GM18511 (cell line): ENCODE data around the gene RALGPS1.
A peak's percentile ranks its signal among the peaks of the same experiment; 100 is the strongest.

Experiments used
- ATAC-seq: cut with Tn5 transposase; IDR thresholded peaks from one replicate; pipeline ENCODE4 v1.9.1; 2021; ENCODE audit warnings: mild to moderate bottlenecking, moderate library complexity; ENCODE audit not compliant: unreplicated experiment

Gene RALGPS1

DNA sequence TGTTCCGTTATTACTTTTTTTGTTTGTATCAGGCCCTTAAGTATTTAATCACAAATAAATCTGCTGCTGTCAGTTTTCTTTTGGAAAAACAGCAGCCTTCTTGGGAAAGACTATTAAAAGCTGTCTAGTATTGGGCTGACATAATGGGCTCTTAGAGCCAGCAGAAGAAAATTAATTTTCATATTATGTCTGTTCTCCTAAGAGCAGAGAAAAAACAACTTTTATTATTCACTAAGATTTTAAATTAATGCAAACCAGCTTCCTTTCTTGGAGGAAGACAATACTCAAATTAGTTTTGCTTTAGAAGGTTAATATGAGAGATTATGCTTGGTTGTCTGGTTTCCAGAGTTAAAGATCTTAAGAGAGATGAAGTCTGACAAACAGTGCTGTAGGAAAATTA lies 319.4 kb downstream of the RALGPS1 start:
- ATAC-seq = no peak

DNA sequence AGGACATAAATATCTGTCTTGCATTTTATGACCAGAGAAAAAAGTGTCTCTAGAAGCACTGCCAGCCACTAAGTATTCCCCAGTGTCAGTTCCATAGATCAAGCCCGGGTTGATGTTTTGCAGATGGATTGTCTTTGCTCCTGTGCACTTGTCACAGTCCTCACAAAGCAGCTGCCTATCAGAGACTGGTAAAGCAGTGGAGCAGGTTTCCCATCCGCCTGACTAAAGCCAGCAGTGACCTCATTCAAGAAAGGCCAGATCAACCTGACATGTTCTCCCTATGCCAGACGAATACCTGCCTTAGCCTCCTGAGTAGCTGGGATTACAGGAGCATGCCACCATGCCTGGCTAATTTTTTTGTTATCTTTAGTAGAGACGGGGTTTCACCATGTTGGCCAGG lies 323.2 kb downstream of the RALGPS1 start:
- no peak for ATAC-seq

DNA sequence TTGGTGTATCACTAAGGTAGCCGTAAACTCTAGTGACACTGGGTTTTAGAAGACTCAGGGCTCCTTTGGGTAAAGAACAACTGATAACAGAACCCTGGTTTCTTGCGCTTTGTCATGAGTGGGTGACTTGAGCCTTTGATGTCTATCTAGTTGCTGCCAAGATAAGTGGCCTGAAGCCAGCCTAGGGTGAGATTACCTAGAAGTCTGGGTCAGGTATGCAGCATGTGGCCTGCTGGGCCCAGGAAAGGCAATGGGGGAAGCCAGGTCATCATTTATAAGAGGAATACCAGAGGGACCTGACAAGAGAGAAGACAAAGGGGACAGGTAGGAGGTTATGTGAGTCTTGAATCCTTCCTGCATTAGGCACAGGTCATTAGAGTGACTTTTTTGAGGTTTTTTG lies 326.8 kb downstream of the RALGPS1 start:
- no peak for ATAC-seq

GRCh38 chr9:127244609-127245601 lies 330.3 kb downstream of the RALGPS1 start:
- ATAC-seq = peak; percentile 100

- ATAC-seq = no peak
These were observed 331.1 kb downstream of the RALGPS1 start for GRCh38 chr9:127245637-127246164.

DNA sequence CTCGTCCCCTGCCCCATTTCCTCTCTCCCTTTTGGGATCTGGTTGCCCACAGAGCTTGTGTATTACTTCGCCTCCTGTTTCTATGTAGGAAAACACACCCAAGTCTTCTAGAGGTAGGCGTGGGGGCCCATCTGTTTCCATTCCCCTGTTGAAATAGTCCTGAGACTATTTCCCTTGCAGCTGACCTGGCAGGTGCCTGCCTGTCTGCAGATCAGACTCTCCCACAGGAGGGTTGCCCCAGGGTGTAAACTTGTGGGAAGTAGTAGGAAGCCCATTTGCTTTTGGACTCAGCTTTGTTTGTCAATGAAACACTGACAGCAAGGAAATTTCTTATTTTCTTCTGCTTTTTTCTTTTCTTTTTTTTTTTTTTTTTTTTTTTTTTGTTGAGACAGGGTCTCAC lies 333.7 kb downstream of the RALGPS1 start:
- ATAC-seq = no peak

GRCh38 chr9:127249877-127250276 lies 335.3 kb downstream of the RALGPS1 start:
- no peak for ATAC-seq

DNA sequence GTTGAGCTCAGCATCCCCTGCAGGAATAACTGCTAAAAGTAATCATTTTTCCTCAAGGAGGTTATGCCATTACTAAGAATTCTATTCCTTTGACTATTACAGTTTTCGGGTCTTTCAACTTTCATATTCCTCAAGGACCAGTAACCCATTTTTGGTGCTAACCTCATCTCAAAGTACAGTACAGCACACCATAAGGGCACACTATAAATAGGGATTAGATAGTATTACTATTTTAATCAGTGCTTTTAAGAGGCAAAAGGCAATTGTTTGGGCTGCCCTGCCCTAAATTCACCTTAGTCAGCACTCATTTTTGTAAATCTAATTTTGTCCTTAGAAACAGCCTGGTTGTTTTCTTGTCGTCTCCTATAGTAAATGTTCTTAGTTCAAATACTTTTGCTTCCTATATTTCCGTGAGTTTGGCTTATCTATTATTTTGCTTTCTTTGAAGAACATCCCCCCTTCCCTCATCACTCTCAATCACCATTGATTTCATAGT lies 336.4 kb downstream of the RALGPS1 start:
- no peak for ATAC-seq

- no peak for ATAC-seq
These were observed 338.1 kb downstream of the RALGPS1 start for GRCh38 chr9:127252410-127253318.

GRCh38 chr9:127253446-127253845 lies 338.9 kb downstream of the RALGPS1 start:
- ATAC-seq = no peak

DNA sequence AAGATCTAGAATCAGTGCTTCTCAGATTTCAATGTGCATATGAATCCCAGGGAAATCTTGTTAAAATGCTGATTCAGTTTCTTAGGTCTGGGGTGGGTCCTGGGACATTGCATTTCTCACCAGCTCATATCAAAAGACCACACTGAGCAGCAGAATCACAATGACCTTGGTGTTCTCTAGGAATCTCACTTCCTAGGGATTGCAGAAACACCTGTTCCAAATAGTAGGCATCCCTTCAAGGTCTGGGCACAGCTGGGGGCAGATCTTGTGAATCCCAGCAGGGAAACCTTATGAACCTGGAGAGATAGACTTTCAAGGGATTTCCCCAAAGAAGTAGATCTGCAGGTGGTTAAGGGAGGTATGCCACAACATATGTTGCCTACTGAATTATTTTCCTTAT lies 341.1 kb downstream of the RALGPS1 start:
- no peak for ATAC-seq

DNA sequence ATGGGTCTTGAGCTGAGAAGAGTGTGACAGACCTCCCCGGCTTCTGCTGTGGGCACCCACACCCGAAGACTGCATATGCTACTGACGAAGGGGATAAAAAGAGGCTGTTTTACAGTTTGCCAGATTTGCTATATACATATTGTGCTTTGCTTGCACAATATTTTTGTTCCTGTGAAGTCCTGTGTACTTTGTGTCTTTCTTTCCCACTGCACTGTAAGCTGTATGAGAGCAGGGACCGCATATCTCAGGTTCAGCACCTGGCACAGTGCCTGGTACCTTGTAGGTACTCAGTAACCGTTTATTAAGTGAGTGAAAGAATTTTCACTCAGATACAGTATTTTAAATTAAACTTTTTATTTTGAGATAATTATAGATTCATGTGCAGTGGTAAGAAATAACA lies 341.7 kb downstream of the RALGPS1 start:
- no peak for ATAC-seq

GRCh38 chr9:127258606-127259471 lies 344.3 kb downstream of the RALGPS1 start:
- ATAC-seq = no peak

GRCh38 chr9:127262602-127263001 lies 348.0 kb downstream of the RALGPS1 start:
- ATAC-seq = no peak

- ATAC-seq = no peak
These were observed 348.7 kb downstream of the RALGPS1 start for GRCh38 chr9:127263237-127263636.

DNA sequence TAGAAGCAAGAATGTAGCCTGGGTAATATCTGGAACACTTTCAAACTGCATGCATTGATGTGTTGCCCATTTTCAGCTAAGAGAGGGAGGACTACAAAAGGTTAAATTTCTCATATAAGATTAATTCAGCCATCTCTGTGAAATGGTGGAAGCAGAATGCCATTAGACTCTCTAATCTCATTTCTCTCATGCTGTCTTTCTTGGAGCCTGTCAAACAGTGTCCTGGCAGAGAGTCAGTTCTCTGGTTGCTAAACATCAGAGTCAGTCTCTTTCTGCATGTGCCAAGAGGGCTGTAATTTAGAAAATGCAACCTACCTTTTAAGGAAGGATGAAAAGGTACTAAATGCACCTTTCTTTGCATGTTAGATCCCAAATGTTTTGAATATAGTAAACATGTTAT lies 349.1 kb downstream of the RALGPS1 start:
- no peak for ATAC-seq

- no peak for ATAC-seq
These were observed 350.1 kb downstream of the RALGPS1 start, which contains the start of gene GARNL3 for GRCh38 chr9:127264462-127265219. TSS of gene GARNL3 (plus strand) at chr9:127264774. CDS start at chr9:127264878, 104 bp downstream.

DNA sequence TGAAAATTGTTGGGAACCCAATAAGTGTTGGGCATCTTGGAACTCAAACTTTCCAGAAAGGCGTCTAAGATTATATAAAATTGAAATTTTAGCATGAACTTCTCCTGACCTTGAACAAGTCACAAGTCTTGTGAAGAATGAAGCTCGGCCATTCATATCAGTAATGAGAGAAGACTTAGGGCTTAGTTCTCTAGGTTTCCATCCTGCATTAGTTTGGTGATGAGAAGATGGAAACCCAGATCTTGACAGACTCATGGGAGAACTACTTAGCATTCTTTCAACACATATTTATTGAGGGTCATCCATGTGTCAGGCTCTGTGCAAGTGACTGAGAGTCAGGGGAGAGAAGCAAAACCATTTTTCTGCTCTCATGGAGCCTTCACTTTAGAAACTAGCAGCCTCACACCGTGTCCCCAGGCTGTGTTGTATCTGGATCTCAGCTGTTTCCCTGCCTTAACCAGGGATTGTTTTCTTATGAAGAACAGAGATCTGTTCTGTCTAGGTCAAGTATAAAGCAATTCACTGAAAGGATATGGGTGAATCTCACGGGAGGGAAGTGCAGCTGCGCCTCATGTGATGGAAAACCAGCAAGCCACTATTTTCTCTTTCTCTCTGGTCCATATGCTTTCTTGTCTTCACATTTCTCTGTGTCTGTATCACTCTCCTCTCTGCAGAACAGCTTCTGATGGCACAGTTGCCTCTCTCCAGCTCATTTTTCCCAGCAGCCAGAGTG lies 353.4 kb downstream of the RALGPS1 start:
- ATAC-seq = no peak

GRCh38 chr9:127269449-127269848 lies 354.9 kb downstream of the RALGPS1 start:
- no peak for ATAC-seq
